SK-N-SH treated with all-trans-retinoic acid at 6 μM for 48 hours (cell line): ENCODE data around the gene HUS1.

ENCODE experiments used
- OSR1 ChIP-seq: fragments of 250-450 bp; sonication (Bioruptor Pico); IDR thresholded peaks from 2 replicates; pipeline ENCODE4 v1.8.0; 2022; ENCODE audit warnings: moderate library complexity, mild to moderate bottlenecking, inconsistent platforms
- ZFP3 ChIP-seq: fragments of 250-450 bp; sonication (Bioruptor Pico); IDR thresholded peaks from 2 replicates; pipeline ENCODE4 v1.5.0; 2020; ENCODE audit warnings: mild to moderate bottlenecking, moderate library complexity
- ZNF8 ChIP-seq: fragments of 450-650 bp; formaldehyde crosslinking; IDR thresholded peaks from 2 replicates; pipeline ENCODE4 v1.5.0; 2020; ENCODE audit warnings: mild to moderate bottlenecking, moderate library complexity

- TF ChIP-seq OSR1 (no peak), ZNF8 (CRISPR knock-in tag) (no peak), ZFP3 (CRISPR knock-in tag) (no peak)
These were observed 392 bp upstream of the HUS1 start for GRCh38 chr7:47979832-47980181.
